Endothelial cell (in vitro differentiated cells): Measurements from ENCODE around the gene ANKS1B. TPM values are rescaled to one million over a fixed set of nuclear protein-coding genes. Genes with fewer than 3 reads are reported as not detected.
A peak's percentile ranks its signal among the peaks of the same experiment; 100 is the strongest.

Experiments
- DNase-seq: peaks from one replicate; pipeline ENCODE4 v3.0.0; 2021; ENCODE audit warnings: low spot score
- H3K27ac Mint-ChIP-seq: one replicate; pipeline ENCODE4 v1.8.0; 2021; ENCODE audit warnings: mixed read lengths, inconsistent platforms; ENCODE audit not compliant: unreplicated experiment
- H3K27me3 Mint-ChIP-seq: one replicate; pipeline ENCODE4 v1.8.0; 2021; ENCODE audit warnings: mild to moderate bottlenecking, moderate library complexity, mixed read lengths, inconsistent platforms; ENCODE audit not compliant: unreplicated experiment
- H3K36me3 Mint-ChIP-seq: one replicate; pipeline ENCODE4 v1.8.0; 2021; ENCODE audit warnings: mild to moderate bottlenecking, low read depth, mixed read lengths, inconsistent platforms; ENCODE audit not compliant: unreplicated experiment
- H3K4me1 Mint-ChIP-seq: one replicate; pipeline ENCODE4 v1.8.0; 2021; ENCODE audit warnings: mild to moderate bottlenecking, mixed read lengths, inconsistent platforms; ENCODE audit not compliant: unreplicated experiment
- H3K4me3 Mint-ChIP-seq: one replicate; pipeline ENCODE4 v1.8.0; 2021; ENCODE audit warnings: mild to moderate bottlenecking, mixed read lengths, inconsistent platforms; ENCODE audit not compliant: unreplicated experiment
- H3K9me3 Mint-ChIP-seq: one replicate; pipeline ENCODE4 v1.8.0; 2021; ENCODE audit warnings: mixed read lengths, inconsistent platforms; ENCODE audit not compliant: unreplicated experiment
- total RNA-seq: library from RNA; stranded (reverse); fragmentation: NEBNext Ultra II Directional; extraction: Animal tissue kit (Norgen Biotek cat#: 25700); gene quantifications from one replicate; pipeline ENCODE4 v1.2.1, GENCODE V29; 2021; ENCODE audit not compliant: unreplicated experiment
- TF ChIP-seq, protein P1 (sequence below): fragments of 200-600 bp; sonication (generic); IDR thresholded peaks from one replicate; pipeline ENCODE4 v1.5.0; 2021; ENCODE audit warnings: antibody characterized with exemption; ENCODE audit not compliant: unreplicated experiment

The ANKS1B gene
- total RNA-seq, 1 donor from 2014 or later: 2.6 TPM

DNA sequence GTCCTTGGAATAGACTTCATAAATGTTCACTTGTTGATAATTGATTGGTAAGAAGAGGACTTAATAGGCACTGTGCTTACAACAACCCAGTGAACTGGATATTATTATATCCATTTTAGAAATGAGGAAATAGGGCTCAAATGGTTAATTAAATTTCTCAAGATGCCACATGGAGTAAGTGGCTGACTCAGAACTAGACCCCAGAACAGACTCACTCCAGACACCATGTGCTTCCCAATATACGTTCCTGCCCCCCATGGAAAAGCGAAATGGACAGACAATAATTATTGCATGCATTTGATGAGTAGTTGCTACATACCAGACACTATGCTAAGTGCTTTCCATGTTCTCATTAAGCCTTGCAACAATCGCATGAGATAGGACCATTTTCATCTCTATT is 895 bp upstream of the ANKS1B start:
- no peak overlapping the region for H3K27ac Mint-ChIP-seq
- DNase-seq: no peak
- H3K27me3 Mint-ChIP-seq: peaks cover 3% of the 10 kb centered on the region
- no peaks in the 10 kb centered on the region for H3K9me3 Mint-ChIP-seq
- peak overlapping the region; percentile 94 for H3K4me3 Mint-ChIP-seq
- TF ChIP-seq, protein P1, sequence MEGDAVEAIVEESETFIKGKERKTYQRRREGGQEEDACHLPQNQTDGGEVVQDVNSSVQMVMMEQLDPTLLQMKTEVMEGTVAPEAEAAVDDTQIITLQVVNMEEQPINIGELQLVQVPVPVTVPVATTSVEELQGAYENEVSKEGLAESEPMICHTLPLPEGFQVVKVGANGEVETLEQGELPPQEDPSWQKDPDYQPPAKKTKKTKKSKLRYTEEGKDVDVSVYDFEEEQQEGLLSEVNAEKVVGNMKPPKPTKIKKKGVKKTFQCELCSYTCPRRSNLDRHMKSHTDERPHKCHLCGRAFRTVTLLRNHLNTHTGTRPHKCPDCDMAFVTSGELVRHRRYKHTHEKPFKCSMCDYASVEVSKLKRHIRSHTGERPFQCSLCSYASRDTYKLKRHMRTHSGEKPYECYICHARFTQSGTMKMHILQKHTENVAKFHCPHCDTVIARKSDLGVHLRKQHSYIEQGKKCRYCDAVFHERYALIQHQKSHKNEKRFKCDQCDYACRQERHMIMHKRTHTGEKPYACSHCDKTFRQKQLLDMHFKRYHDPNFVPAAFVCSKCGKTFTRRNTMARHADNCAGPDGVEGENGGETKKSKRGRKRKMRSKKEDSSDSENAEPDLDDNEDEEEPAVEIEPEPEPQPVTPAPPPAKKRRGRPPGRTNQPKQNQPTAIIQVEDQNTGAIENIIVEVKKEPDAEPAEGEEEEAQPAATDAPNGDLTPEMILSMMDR: no peak
- H3K36me3 Mint-ChIP-seq: no peaks in the 10 kb centered on the region
- peaks cover 5% of the 10 kb centered on the region for H3K4me1 Mint-ChIP-seq

DNA sequence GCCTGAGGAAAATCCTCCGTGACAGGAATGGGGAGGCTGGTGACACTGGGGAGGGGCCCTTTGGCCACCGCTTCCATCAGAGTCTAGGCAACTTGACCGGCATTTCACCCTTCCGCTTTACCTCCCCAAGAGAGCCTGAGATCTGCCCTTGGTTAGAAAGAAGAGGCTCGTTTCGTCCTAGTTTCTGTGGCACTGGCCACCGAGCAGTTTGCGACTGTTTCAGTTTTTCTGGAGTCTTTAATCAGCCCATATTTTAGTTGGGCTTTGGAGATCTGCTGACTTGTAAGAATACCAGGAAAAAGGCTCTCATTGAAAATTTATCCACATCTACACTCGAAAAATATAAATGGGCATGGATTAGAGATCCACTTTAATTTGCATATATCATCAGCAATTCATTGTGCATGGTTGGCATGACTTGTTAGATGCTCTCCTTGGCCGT is 414 bp upstream of the ANKS1B start:
- TF ChIP-seq, protein P1: no peak
- Mint-ChIP-seq H3K27ac (no peak overlapping the region), H3K27me3 (peaks cover 3% of the 10 kb centered on the region), H3K36me3 (no peaks in the 10 kb centered on the region), H3K9me3 (no peaks in the 10 kb centered on the region), H3K4me1 (peaks cover 5% of the 10 kb centered on the region), H3K4me3 (peak overlapping the region; percentile 94)
- DNase-seq: no peak

DNA sequence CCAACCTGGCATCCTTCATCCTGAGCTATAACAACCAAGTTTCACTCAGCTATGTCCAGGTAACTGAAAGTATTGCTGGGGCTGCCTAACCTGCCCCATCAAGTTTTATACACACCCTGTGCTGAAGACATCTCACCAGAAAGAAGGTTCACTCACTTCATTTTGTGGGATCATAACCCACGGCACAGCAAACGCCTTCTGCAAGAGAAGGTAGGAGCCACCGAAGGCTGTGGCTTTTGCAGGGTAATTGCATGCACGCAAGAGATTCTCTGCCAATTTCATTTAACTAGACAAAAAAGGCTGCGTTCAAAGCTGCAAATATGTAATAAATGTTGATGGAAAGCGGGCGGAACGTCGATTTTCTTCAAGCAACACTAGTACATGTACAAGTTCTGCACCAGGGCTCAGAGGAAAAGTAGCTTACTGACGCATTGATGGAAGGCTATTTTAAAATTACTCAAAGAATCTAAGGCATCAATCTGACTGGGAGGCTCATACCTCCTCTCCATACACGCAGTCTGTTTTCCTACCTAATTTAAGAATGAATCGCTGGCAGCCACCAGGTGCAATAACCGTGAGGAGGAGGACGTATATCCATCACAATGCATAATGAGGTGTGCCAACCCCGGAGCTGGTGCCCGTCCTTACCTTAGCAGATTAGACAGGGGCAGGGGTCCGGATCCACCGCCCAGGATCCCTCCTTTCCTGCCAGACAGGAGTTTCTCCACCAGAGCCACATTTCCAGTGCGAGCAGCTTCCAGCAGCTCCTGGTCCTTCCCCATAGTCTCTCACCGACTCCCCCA is 1.1 kb downstream of the ANKS1B start:
- peak overlapping the region; percentile 86 for H3K4me3 Mint-ChIP-seq
- peaks cover 5% of the 10 kb centered on the region for H3K4me1 Mint-ChIP-seq
- no peaks in the 10 kb centered on the region for H3K36me3 Mint-ChIP-seq
- TF ChIP-seq, protein P1: no peak
- DNase-seq: peak; percentile 6
- no peaks in the 10 kb centered on the region for H3K9me3 Mint-ChIP-seq
- H3K27ac Mint-ChIP-seq: no peak overlapping the region
- peaks cover 3% of the 10 kb centered on the region for H3K27me3 Mint-ChIP-seq

DNA sequence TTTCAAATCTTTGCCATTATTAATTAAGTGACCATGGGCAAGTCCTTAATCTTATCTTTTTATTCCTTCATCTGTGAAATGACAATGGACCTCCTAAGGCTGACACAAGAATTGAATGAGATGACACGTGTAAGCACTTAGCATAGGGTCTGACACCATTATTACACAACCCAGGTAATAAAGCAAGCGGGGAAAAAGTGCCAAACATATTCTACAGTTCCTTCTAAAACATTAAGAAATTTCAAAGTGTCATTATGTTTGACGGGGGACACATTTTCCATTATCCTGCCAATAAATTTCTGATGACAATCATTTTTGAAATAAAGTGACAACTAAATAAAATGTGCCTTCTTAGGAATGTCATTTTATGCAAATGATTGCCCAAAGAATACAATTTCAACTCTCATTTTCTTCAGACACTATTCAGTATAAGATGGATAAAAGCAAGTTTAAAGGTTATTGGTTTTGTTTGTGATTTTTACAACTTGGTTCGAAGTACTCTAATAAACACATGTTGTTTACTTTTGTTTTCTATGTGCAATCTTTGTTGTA is 3.0 kb downstream of the ANKS1B start:
- H3K36me3 Mint-ChIP-seq: no peaks in the 10 kb centered on the region
- H3K4me1 Mint-ChIP-seq: peaks cover 5% of the 10 kb centered on the region
- TF ChIP-seq, protein P1: no peak
- no peak for DNase-seq
- H3K27me3 Mint-ChIP-seq: peaks cover 3% of the 10 kb centered on the region
- H3K9me3 Mint-ChIP-seq: no peaks in the 10 kb centered on the region
- H3K4me3 Mint-ChIP-seq: no peak overlapping the region
- H3K27ac Mint-ChIP-seq: no peak overlapping the region

DNA sequence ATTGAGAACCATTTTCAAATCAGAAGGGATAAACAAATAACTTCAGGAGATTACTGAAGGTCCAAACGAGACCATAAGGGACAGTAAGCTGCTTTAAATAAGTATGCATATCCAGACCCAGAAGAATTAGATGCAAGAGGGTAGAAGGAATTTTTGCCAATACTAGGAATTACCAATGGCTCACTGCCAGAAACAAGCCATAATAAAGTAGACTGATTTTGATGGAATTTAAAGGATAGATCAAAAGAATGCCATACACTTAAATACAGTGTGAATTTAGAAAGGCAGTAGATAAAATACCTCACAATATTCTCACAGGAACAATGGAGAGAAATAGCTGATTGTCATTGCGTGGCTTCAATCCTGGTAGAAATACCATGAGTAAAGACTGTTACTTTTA is 5.3 kb downstream of the ANKS1B start:
- Mint-ChIP-seq H3K4me3 (no peak overlapping the region), H3K27ac (no peak overlapping the region), H3K36me3 (no peaks in the 10 kb centered on the region), H3K4me1 (no peaks in the 10 kb centered on the region), H3K9me3 (no peaks in the 10 kb centered on the region), H3K27me3 (no peaks in the 10 kb centered on the region)
- TF ChIP-seq, protein P1: no peak
- no peak for DNase-seq
